ENCODE results near the gene TEK.

The TEK gene

DNA sequence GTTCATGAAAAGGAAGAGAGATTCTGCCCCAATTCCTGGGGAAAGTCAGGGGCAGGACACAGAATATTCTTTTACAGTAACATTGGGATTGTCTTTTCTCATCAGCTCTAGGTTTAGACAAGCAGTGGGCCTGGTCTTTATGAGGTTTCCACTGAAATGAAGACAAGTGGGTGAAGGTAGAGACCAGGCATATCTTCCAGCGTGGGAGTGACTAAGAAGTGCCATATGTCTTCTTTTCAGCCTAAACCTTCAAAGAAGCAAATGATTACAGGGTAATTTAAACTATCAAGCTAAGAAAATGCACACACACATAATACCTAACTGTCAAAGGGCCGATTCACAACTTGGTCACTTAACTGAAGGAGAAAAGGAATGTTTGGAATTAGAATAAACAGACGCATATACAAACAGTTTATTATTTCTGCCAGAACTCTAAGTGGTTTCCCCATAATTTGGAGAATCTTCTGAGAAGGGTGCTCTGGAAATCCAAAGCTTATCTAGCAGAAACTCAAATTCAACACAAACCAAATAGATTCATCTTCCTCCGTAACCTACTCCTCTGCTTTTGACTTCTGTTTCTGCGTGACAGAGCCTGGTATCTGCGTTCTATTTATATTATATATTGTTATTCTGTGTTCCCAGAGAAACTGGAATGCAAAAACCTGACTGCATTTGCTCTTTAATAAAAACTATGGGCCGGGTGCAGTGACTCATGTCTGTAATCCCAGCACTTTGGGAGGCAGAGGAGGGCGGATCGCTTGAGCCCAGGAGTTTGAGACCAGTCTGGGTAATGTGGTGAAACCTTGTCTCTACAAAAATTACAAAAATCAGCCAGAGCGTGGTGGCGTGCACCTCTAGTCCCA, 22.0 kb upstream of the TEK start (continued):
- TF ChIP-seq, protein P1, sequence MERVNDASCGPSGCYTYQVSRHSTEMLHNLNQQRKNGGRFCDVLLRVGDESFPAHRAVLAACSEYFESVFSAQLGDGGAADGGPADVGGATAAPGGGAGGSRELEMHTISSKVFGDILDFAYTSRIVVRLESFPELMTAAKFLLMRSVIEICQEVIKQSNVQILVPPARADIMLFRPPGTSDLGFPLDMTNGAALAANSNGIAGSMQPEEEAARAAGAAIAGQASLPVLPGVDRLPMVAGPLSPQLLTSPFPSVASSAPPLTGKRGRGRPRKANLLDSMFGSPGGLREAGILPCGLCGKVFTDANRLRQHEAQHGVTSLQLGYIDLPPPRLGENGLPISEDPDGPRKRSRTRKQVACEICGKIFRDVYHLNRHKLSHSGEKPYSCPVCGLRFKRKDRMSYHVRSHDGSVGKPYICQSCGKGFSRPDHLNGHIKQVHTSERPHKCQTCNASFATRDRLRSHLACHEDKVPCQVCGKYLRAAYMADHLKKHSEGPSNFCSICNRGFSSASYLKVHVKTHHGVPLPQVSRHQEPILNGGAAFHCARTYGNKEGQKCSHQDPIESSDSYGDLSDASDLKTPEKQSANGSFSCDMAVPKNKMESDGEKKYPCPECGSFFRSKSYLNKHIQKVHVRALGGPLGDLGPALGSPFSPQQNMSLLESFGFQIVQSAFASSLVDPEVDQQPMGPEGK (CRISPR knock-in tag; IDR thresholded peaks at IDR 0.05; ENCODE audit: borderline replicate concordance), result no peak
- TF ChIP-seq RARB (CRISPR knock-in tag; IDR thresholded peaks at IDR 0.05), result no peak
- TF ChIP-seq ZFP30 (CRISPR knock-in tag; IDR thresholded peaks at IDR 0.05), result no peak

DNA sequence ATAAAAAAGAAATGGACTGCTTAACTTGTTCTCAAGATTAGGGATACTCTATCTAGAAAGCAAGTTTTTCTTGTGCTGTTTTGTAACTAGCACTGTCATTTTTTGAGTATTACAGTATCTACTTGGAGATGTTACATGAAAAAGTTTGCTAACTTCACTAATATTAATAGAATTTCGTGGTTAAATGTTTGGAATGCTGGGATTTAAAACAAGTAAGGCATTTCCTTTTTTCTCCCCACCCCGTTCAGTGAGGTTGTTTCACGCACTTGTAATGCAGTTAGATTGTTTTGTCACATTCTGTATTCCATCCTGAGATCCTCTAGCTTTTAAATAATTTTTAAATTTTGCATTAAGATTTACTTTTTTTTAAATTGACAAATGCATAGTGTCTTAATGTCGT, 20.0 kb upstream of the TEK start:
- ATAC-seq, result peak; percentile 63
- TF ChIP-seq CSDC2 (CRISPR knock-in tag; IDR thresholded peaks at IDR 0.05), result no peak
- TF ChIP-seq TCF4 (CRISPR knock-in tag; IDR thresholded peaks at IDR 0.05; ENCODE audit: borderline replicate concordance), result no peak
- TF ChIP-seq ARNTL (CRISPR knock-in tag; IDR thresholded peaks at IDR 0.05; ENCODE audit: borderline replicate concordance, low read depth), result no peak
- no peak for TF ChIP-seq ISL1 (CRISPR knock-in tag; IDR thresholded peaks at IDR 0.05)
- no peak for TF ChIP-seq TSHZ2 (CRISPR knock-in tag; IDR thresholded peaks at IDR 0.05)
- no peak for TF ChIP-seq CSRNP3 (CRISPR knock-in tag; IDR thresholded peaks at IDR 0.05)
- no peak for TF ChIP-seq ZC3H10 (CRISPR knock-in tag; IDR thresholded peaks at IDR 0.05)
- TF ChIP-seq ESRRG (CRISPR knock-in tag; IDR thresholded peaks at IDR 0.05), result no peak

DNA sequence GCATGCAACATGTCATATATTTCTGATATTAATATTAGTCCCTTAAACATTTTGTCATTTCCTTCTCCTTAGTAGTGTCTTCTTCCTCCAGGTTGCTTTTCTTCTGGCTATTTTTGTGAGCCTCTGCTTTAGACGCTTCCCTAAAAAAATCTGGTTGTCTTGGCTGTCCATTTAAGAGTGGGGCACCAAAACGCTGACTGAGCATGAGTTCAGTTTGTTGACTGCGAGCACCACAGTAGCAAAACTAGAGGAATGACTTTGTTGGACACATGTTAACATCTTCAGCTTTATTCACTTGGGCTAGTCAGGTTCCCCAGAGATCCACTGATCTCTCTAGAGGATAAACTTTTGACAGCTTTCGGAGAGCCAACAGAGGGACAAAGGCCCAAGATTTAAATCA, 19.3 kb upstream of the TEK start:
- TF ChIP-seq ZC3H10 (CRISPR knock-in tag; IDR thresholded peaks at IDR 0.05) (no peak), ZFP3 (CRISPR knock-in tag; IDR thresholded peaks at IDR 0.05) (no peak), TOX (CRISPR knock-in tag; IDR thresholded peaks at IDR 0.05; ENCODE audit: borderline replicate concordance) (no peak), ESRRG (CRISPR knock-in tag; IDR thresholded peaks at IDR 0.05) (no peak), BACH2 (CRISPR knock-in tag; IDR thresholded peaks at IDR 0.05; ENCODE audit: borderline replicate concordance) (no peak), GLIS3 (CRISPR knock-in tag; IDR thresholded peaks at IDR 0.05) (no peak), TSHZ2 (CRISPR knock-in tag; IDR thresholded peaks at IDR 0.05) (no peak), ISL1 (CRISPR knock-in tag; IDR thresholded peaks at IDR 0.05) (no peak), CSDC2 (CRISPR knock-in tag; IDR thresholded peaks at IDR 0.05) (no peak), OSR1 (CRISPR knock-in tag; IDR thresholded peaks at IDR 0.05) (no peak), PPARA (CRISPR knock-in tag; IDR thresholded peaks at IDR 0.05; ENCODE audit: borderline replicate concordance) (no peak), SNAI2 (CRISPR knock-in tag; IDR thresholded peaks at IDR 0.05) (no peak), ZNF8 (CRISPR knock-in tag; IDR thresholded peaks at IDR 0.05) (no peak), ARNTL (CRISPR knock-in tag; IDR thresholded peaks at IDR 0.05; ENCODE audit: borderline replicate concordance, low read depth) (no peak)
- TF ChIP-seq, protein P1 (CRISPR knock-in tag; IDR thresholded peaks at IDR 0.05; ENCODE audit: borderline replicate concordance), result no peak
- TF ChIP-seq, protein P2, sequence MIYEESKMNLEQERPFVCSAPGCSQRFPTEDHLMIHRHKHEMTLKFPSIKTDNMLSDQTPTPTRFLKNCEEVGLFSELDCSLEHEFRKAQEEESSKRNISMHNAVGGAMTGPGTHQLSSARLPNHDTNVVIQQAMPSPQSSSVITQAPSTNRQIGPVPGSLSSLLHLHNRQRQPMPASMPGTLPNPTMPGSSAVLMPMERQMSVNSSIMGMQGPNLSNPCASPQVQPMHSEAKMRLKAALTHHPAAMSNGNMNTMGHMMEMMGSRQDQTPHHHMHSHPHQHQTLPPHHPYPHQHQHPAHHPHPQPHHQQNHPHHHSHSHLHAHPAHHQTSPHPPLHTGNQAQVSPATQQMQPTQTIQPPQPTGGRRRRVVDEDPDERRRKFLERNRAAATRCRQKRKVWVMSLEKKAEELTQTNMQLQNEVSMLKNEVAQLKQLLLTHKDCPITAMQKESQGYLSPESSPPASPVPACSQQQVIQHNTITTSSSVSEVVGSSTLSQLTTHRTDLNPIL (CRISPR knock-in tag; IDR thresholded peaks at IDR 0.05; ENCODE audit: low read depth), result no peak
- TF ChIP-seq, protein P3, sequence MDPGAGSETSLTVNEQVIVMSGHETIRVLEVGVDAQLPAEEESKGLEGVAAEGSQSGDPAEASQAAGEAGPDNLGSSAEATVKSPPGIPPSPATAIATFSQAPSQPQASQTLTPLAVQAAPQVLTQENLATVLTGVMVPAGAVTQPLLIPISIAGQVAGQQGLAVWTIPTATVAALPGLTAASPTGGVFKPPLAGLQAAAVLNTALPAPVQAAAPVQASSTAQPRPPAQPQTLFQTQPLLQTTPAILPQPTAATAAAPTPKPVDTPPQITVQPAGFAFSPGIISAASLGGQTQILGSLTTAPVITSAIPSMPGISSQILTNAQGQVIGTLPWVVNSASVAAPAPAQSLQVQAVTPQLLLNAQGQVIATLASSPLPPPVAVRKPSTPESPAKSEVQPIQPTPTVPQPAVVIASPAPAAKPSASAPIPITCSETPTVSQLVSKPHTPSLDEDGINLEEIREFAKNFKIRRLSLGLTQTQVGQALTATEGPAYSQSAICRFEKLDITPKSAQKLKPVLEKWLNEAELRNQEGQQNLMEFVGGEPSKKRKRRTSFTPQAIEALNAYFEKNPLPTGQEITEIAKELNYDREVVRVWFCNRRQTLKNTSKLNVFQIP (CRISPR knock-in tag; IDR thresholded peaks at IDR 0.05; ENCODE audit: borderline replicate concordance, low read depth), result no peak
- no peak for ATAC-seq

Data from SK-N-SH treated with all-trans-retinoic acid at 6 μM for 48 hours (cell line).